HG03108 (cell line): Measurements from ENCODE around the gene KLK14.

ENCODE experiments used
- ATAC-seq: cut with Tn5 transposase; IDR thresholded peaks from one replicate; pipeline ENCODE4 v1.9.1; 2021; ENCODE audit warnings: moderate library complexity; ENCODE audit not compliant: unreplicated experiment

The KLK14 gene

GRCh38 chr19:51086153-51086850 is 3.6 kb upstream of the KLK14 start:
- ATAC-seq = no peak

- ATAC-seq = no peak
These were observed 1.8 kb upstream of the KLK14 start for GRCh38 chr19:51084505-51084904.

GRCh38 chr19:51083783-51084182 is 1.1 kb upstream of the KLK14 start:
- no peak for ATAC-seq

GRCh38 chr19:51083181-51083580 is 494 bp upstream of the KLK14 start:
- ATAC-seq = no peak

- no peak for ATAC-seq
These were observed 1.2 kb downstream of the KLK14 start for GRCh38 chr19:51081476-51081875.

- no peak for ATAC-seq
These were observed 3.1 kb downstream of the KLK14 start for GRCh38 chr19:51079481-51080110.

GRCh38 chr19:51078731-51079130 is 4.0 kb downstream of the KLK14 start:
- no peak for ATAC-seq

GRCh38 chr19:51078104-51078503 is 4.6 kb downstream of the KLK14 start:
- no peak for ATAC-seq

- no peak for ATAC-seq
These were observed 6.0 kb downstream of the KLK14 start for GRCh38 chr19:51076631-51077213.

GRCh38 chr19:51075998-51076397 is 6.7 kb downstream of the KLK14 start:
- no peak for ATAC-seq

GRCh38 chr19:51071095-51071405 is 11.6 kb downstream of the KLK14 start:
- ATAC-seq = no peak

GRCh38 chr19:51070334-51071094 is 12.2 kb downstream of the KLK14 start:
- ATAC-seq = no peak

GRCh38 chr19:51066393-51067186 is 16.1 kb downstream of the KLK14 start:
- no peak for ATAC-seq

GRCh38 chr19:51065221-51065960 is 17.3 kb downstream of the KLK14 start:
- ATAC-seq = no peak

GRCh38 chr19:51064534-51065220 is 18.0 kb downstream of the KLK14 start, which contains the start of gene KLK13:
Gene KLK13, minus strand, starts transcription at chr19:51065092. Its CDS starts 25 bp downstream, at chr19:51065067.
- ATAC-seq = no peak

GRCh38 chr19:51063664-51064063 is 19.0 kb downstream of the KLK14 start:
- no peak for ATAC-seq

- no peak for ATAC-seq
These were observed 21.7 kb downstream of the KLK14 start for GRCh38 chr19:51060973-51061372.

- ATAC-seq = no peak
These were observed 22.4 kb downstream of the KLK14 start for GRCh38 chr19:51060336-51060735.

GRCh38 chr19:51059715-51060114 is 23.0 kb downstream of the KLK14 start:
- ATAC-seq = no peak

- no peak for ATAC-seq
These were observed 26.8 kb downstream of the KLK14 start for GRCh38 chr19:51055866-51056265.
